SK-N-MC (cell line): ENCODE data around the gene ADRB1.
A peak's percentile ranks its signal among the peaks of the same experiment; 100 is the strongest.

Experiments
- DNase-seq: peaks from one replicate; pipeline ENCODE4 v3.0.0-alpha.2; 2011; ENCODE audit warnings: low read depth, low spot score
- H3K27ac ChIP-seq: fragments of 200-600 bp; sonication (generic); 2 replicates; pipeline ENCODE4 v1.5.1; 2016; ENCODE audit warnings: mixed run types
- H3K36me3 ChIP-seq: fragments of 200-600 bp; sonication (generic); 2 replicates; pipeline ENCODE4 v1.6.1; 2017; ENCODE audit warnings: antibody characterized with exemption, low read length, mixed read lengths; ENCODE audit not compliant: insufficient read depth
- H3K4me3 ChIP-seq: fragments of 200-600 bp; sonication (generic); 2 replicates; pipeline ENCODE4 v1.5.1; 2016
- H3K9ac ChIP-seq: fragments of 200-600 bp; sonication (generic); 2 replicates; pipeline ENCODE4 v1.8.0; 2017; ENCODE audit warnings: mixed run types, mixed read lengths; ENCODE audit not compliant: insufficient read length
- H3K9me3 ChIP-seq: fragments of 200-600 bp; sonication (generic); 2 replicates; pipeline ENCODE4 v1.6.1; 2017; ENCODE audit warnings: low read depth, mild to moderate bottlenecking, antibody characterized with exemption, low read length, moderate library complexity, mixed read lengths
- EZH2 ChIP-seq: fragments of 200-600 bp; sonication (generic); IDR thresholded peaks from one replicate; pipeline ENCODE4 v1.6.1; 2017; ENCODE audit warnings: antibody characterized with exemption
- FOXP2 ChIP-seq: optimal IDR thresholded peaks from 2 replicates; pipeline ENCODE3; 2011; ENCODE audit warnings: mild to moderate bottlenecking, moderate library complexity; ENCODE audit not compliant: insufficient read depth; ENCODE audit errors: extremely low read length, control extremely low read depth
- POLR2AphosphoS5 ChIP-seq: IDR thresholded peaks from 2 replicates; pipeline ENCODE4 v1.6.1; 2012; ENCODE audit warnings: mild to moderate bottlenecking, low read depth, low read length, borderline replicate concordance

ADRB1 gene

DNA sequence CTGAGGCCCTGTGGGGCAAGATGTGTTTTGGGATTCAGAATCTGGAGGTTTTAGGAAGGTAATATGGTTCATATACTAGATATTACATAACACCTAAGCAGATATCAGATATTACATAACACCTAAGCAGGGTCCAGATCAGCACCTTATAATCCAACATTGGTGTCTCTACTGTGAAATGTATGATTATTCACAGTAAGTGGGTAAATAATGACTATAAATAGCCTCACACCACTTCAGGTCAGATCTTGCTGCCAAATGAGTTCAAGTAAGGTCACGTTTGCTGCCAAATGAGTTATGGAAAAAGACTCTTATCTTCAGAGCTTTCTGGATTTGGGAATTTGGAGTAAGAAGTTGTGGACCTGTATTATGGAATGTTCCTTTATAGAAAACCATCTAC lies 14.6 kb downstream of the ADRB1 start:
- no peak for DNase-seq
- no peaks in the 10 kb centered on the region for H3K9me3 ChIP-seq

DNA sequence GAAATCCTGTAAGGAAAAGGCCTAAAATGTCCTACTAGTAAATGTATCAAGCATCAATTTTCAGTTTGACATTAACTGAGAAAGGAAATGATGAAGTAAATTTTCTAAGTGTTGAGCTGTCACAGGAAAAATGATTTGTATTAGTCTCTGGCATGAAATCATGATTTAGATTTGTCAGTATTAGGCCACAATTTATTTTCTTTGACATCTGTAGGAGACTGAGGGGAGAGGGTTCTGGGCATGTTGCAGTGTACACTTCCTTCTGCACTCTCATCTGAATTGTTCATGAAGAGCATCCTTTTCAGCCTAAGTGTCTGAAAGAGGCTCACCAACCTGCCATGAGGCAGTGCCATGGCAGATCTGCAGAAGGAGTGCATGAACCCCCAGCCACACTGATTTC lies 15.9 kb downstream of the ADRB1 start:
- no peaks in the 10 kb centered on the region for H3K9me3 ChIP-seq
- no peak overlapping the region for H3K27ac ChIP-seq
- no peak overlapping the region for H3K9ac ChIP-seq
- no peaks in the 10 kb centered on the region for H3K36me3 ChIP-seq
- no peak for TF ChIP-seq FOXP2
- TF ChIP-seq POLR2AphosphoS5 = no peak
- no peak for TF ChIP-seq EZH2
- DNase-seq = no peak
- no peak overlapping the region for H3K4me3 ChIP-seq

More for the DNA sequence above, 14.6 kb downstream of the ADRB1 start:
- Histone ChIP-seq H3K27ac (no peak overlapping the region), H3K4me3 (no peak overlapping the region), H3K36me3 (no peaks in the 10 kb centered on the region), H3K9ac (no peak overlapping the region)
- TF ChIP-seq FOXP2 (no peak), POLR2AphosphoS5 (no peak), EZH2 (no peak)

DNA sequence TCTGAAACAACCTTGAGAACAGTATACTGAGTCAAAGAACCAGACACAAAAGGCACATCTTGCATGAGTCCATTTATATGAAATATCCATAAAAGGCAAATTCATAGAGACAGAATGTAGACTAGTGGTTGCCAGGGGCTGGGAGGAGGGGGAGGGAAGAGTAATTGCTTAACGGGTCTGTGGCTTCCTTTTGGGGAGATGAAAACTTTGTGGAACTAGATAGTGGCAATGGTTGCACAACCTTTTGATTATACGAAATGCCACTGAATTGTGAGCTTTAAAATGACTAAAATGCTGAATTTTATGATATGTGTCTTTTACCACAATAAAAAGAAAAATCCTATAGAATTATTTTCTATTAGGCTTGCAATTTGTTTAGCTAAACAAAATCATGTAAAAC lies 16.8 kb downstream of the ADRB1 start:
- Histone ChIP-seq H3K9me3 (no peaks in the 10 kb centered on the region), H3K27ac (peak overlapping the region; percentile 27), H3K4me3 (peak overlapping the region; percentile 11; the same call in 1 of the 2 replicates), H3K9ac (no peak overlapping the region), H3K36me3 (no peaks in the 10 kb centered on the region)
- no peak for DNase-seq
- TF ChIP-seq FOXP2 (no peak), EZH2 (no peak), POLR2AphosphoS5 (no peak)

DNA sequence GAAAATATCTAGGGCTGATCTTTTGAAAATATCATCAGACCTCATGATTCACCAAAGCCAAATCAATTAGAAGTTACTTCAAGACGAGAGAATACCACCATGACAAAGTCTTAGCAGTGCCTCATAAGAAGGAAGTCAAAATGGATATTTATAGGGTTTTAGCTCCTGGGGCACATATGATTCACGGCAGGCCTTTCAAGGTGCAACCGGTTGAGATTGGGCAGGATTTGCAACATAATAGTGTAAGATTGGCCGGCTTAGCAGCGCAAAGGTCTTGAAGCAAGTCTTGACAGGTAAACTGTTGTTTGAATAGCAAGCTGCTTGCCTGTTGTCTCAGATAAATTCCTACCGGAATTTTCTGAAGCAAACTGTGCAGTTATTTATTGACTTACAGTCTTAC lies 17.5 kb downstream of the ADRB1 start:
- Histone ChIP-seq H3K9me3 (no peaks in the 10 kb centered on the region), H3K4me3 (no peak overlapping the region), H3K27ac (peak overlapping the region; percentile 25; the same call in 1 of the 2 replicates), H3K36me3 (no peaks in the 10 kb centered on the region), H3K9ac (no peak overlapping the region)
- TF ChIP-seq POLR2AphosphoS5 (no peak), FOXP2 (no peak), EZH2 (no peak)
- DNase-seq = no peak

DNA sequence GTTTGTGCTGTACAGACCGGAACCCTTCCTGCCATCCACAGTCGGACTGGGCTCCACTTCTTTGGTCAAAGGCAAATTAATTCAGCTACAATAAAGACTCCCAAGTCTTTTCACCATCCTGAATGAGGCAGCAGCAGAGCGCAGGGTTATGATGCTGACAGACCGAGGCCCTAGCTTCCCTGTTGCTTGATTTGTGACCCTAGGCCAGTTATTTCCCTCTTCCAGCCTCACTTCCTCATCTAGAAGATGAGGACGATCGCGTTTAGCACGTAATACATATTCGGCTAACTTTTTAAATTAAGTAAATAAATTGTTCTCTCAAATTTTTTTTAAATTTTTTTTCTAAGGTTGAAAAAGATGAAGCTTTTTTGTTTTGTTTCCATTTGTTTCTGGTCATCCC lies 18.1 kb downstream of the ADRB1 start:
- TF ChIP-seq EZH2 (no peak), POLR2AphosphoS5 (no peak), FOXP2 (no peak)
- Histone ChIP-seq H3K9me3 (no peaks in the 10 kb centered on the region), H3K9ac (no peak overlapping the region), H3K27ac (no peak overlapping the region), H3K4me3 (no peak overlapping the region), H3K36me3 (no peaks in the 10 kb centered on the region)
- no peak for DNase-seq

DNA sequence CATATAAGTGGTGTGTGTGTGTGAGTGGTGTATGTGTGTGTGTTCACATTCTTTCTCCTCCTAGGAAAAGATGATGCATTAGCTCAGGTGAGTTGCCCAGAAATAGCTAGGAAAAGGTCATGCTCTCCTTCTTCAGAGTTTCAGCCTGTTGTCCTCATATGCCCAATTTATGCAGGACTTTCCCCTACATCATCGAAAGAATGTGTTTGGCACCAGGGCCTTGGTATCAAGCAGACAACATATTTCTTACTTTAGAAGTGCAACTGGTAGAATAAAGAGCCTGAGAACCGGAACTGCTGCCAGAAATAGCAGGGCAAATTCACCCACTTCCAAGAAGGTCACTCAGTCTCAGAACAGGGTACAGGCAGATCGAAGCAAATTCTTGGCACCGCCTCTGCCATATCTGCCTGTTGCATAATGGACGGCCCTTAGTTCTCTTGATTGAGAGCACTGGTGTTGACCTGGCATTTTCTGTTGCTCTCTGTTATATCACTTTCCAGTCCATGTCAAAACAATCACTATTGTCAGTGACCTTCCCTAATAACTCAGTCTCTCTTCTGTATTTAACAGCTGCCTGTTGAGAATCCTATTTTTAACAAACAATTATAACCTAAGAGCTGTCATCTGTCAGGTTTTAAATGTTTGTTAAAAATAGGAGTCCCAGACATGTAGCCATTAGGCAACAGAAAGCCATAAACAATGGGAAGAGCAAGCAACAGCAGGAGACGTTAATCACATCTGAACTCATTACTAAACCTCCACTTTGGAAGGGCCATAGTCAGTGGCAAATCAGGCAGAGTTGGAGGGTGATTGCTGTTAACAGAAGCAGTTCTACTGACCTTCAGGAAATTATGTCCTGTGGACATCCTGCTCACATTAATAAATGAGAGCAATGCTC lies 20.7 kb downstream of the ADRB1 start:
- no peak overlapping the region for H3K4me3 ChIP-seq
- H3K9ac ChIP-seq = no peak overlapping the region
- no peaks in the 10 kb centered on the region for H3K9me3 ChIP-seq
- no peaks in the 10 kb centered on the region for H3K36me3 ChIP-seq
- no peak for DNase-seq
- no peak for TF ChIP-seq EZH2
- TF ChIP-seq FOXP2 = no peak
- H3K27ac ChIP-seq = no peak overlapping the region

GRCh38 chr10:114065049-114065435 lies 21.4 kb downstream of the ADRB1 start:
- no peaks in the 10 kb centered on the region for H3K36me3 ChIP-seq
- no peak for DNase-seq
- H3K27ac ChIP-seq = no peak overlapping the region
- H3K9me3 ChIP-seq = no peaks in the 10 kb centered on the region
- H3K9ac ChIP-seq = no peak overlapping the region
- no peak for TF ChIP-seq EZH2
- no peak for TF ChIP-seq POLR2AphosphoS5
- TF ChIP-seq FOXP2 = no peak
- H3K4me3 ChIP-seq = no peak overlapping the region

GRCh38 chr10:114068054-114068707 lies 24.5 kb downstream of the ADRB1 start:
- TF ChIP-seq FOXP2 (no peak), POLR2AphosphoS5 (no peak), EZH2 (no peak)
- Histone ChIP-seq H3K36me3 (no peaks in the 10 kb centered on the region), H3K9me3 (no peaks in the 10 kb centered on the region), H3K4me3 (no peak overlapping the region), H3K27ac (peak overlapping the region; percentile 68), H3K9ac (no peak overlapping the region)
- no peak for DNase-seq
